H1 (cell line): ENCODE results near the gene JOSD1. TPM values are rescaled to one million over a fixed set of nuclear protein-coding genes. Genes with fewer than 3 reads are reported as not detected.

Experiments used
- CTCF ChIA-PET: fragments of 300-600 bp; sonication (Branson Sonifier 250); formaldehyde crosslinking; loops from one replicate; lab custom pipeline; 2021; ENCODE audit not compliant: partially characterized antibody; lab: Charles Lee
- POLR2A ChIA-PET: fragments of 300-600 bp; sonication (Branson Sonifier 250); formaldehyde crosslinking; loops from one replicate; lab custom pipeline; 2021; ENCODE audit warnings: inconsistent platforms; ENCODE audit not compliant: partially characterized antibody; lab: Charles Lee
- DNase-seq, 2 experiments: peaks; one replicate each; pipeline versions ENCODE4 v3.0.0 to v3.0.0-alpha.2; 2010 to 2022; ENCODE audit warnings: low spot score in 2 of 2, low read depth in 1 of 2, mixed read lengths in 1 of 2
- FAIRE-seq: peaks from 2 replicates; lab custom pipeline; 2011; peaks lifted over from hg19 to GRCh38; lab: Jason Lieb, UNC
- H2AFZ ChIP-seq: 2 replicates; pipeline ENCODE4 v1.8.1; 2012; ENCODE audit warnings: low read length, inconsistent platforms
- H2AK5ac ChIP-seq: 2 replicates; pipeline ENCODE4 v1.6.1; 2013; ENCODE audit warnings: low read depth, low read length
- H2BK120ac ChIP-seq: replicated peaks from 2 replicates; pipeline ENCODE3; 2013; ENCODE audit warnings: low read depth, low read length, inconsistent platforms
- H2BK12ac ChIP-seq: 2 replicates; pipeline ENCODE4 v1.6.1; 2013; ENCODE audit warnings: low read depth, low read length
- H2BK15ac ChIP-seq: 2 replicates; pipeline ENCODE4 v1.6.1; 2013; ENCODE audit warnings: low read length
- H2BK20ac ChIP-seq: 2 replicates; pipeline ENCODE4 v1.6.1; 2013; ENCODE audit warnings: low read length
- H2BK5ac ChIP-seq: 2 replicates; pipeline ENCODE4 v1.6.1; 2013; ENCODE audit warnings: low read depth, low read length
- H3K14ac ChIP-seq: 2 replicates; pipeline ENCODE4 v1.6.1; 2013; ENCODE audit warnings: inconsistent platforms; ENCODE audit not compliant: insufficient read length
- H3K18ac ChIP-seq: 2 replicates; pipeline ENCODE4 v1.6.1; 2013; ENCODE audit warnings: low read length; ENCODE audit errors: extremely low read depth
- H3K23ac ChIP-seq: 2 replicates; pipeline ENCODE4 v1.6.1; 2013; ENCODE audit warnings: inconsistent platforms; ENCODE audit not compliant: insufficient read length
- H3K23me2 ChIP-seq: 2 replicates; pipeline ENCODE4 v1.6.1; 2013; ENCODE audit warnings: low read depth, low read length
- H3K27ac ChIP-seq: 2 replicates; pipeline ENCODE4 v1.6.1; 2011; ENCODE audit warnings: low read depth, low read length, inconsistent platforms
- H3K27me3 ChIP-seq, 4 experiments: replicated peaks in 1 of 4; 1 replicate in 1 of 4; 2 replicates in 3 of 4; pipeline versions ENCODE4 v1.6.1 to v1.8.1; 2011 to 2013; ENCODE audit warnings: low read length in 3 of 4, mild to moderate bottlenecking in 3 of 4, inconsistent platforms in 2 of 4, mixed read lengths in 2 of 4, moderate library complexity in 1 of 4; ENCODE audit not compliant: control insufficient read depth in 3 of 4, insufficient read depth in 3 of 4; ENCODE audit errors: extremely low read depth in 1 of 4
- H3K36me3 ChIP-seq, 4 experiments: 2 replicates each; pipeline versions ENCODE4 v1.6.1 to v1.8.1; 2011 to 2013; ENCODE audit warnings: mild to moderate bottlenecking in 4 of 4, low read length in 3 of 4, moderate library complexity in 2 of 4, control low read depth in 1 of 4, inconsistent platforms in 1 of 4; ENCODE audit not compliant: insufficient read depth in 4 of 4, control insufficient read depth in 2 of 4
- H3K4ac ChIP-seq: replicated peaks from 2 replicates; pipeline ENCODE3; 2013; ENCODE audit warnings: low read length, low read depth, mixed read lengths, inconsistent platforms; ENCODE audit not compliant: insufficient read length
- H3K4me1 ChIP-seq, 4 experiments: replicated peaks in 1 of 4; 1 replicate in 1 of 4; 2 replicates in 3 of 4; pipeline versions ENCODE4 v1.6.1 to v1.8.1; 2011 to 2013; ENCODE audit warnings: low read length in 3 of 4, inconsistent platforms in 2 of 4, mixed read lengths in 1 of 4; ENCODE audit not compliant: insufficient read depth in 4 of 4, control insufficient read depth in 3 of 4
- H3K4me2 ChIP-seq, 2 experiments: 2 replicates each; pipeline versions ENCODE4 v1.6.1 to v1.8.1; 2011 to 2013; ENCODE audit warnings: low read depth in 2 of 2, low read length in 2 of 2, control low read depth in 1 of 2, inconsistent platforms in 1 of 2, mild to moderate bottlenecking in 1 of 2; ENCODE audit not compliant: insufficient read depth in 1 of 2
- H3K4me3 ChIP-seq, 4 experiments: fragments of 200-600, 300-600 bp in 1 of 4; sonication (generic), shearing (Covaris generic), sonication (Bioruptor Twin) in 1 of 4; 2 replicates each; pipeline versions ENCODE4 v1.5.1 to v1.8.1; 2011 to 2016; ENCODE audit warnings: low read length in 4 of 4, low read depth in 3 of 4, control low read depth in 2 of 4, inconsistent platforms in 2 of 4, mild to moderate bottlenecking in 2 of 4, mixed read lengths in 1 of 4, moderate library complexity in 1 of 4; ENCODE audit not compliant: insufficient read depth in 2 of 4; ENCODE audit errors: extremely low read depth in 1 of 4
- H3K56ac ChIP-seq: replicated peaks from 2 replicates; pipeline ENCODE3; 2013; ENCODE audit warnings: low read depth, mild to moderate bottlenecking, mixed read lengths, low read length, inconsistent platforms; ENCODE audit not compliant: insufficient read length
- H3K79me1 ChIP-seq: 2 replicates; pipeline ENCODE4 v1.6.1; 2013; ENCODE audit warnings: low read depth, low read length, control low read depth
- H3K79me2 ChIP-seq, 2 experiments: 2 replicates each; pipeline versions ENCODE4 v1.6.1 to v1.8.1; 2012 to 2013; ENCODE audit warnings: low read length in 2 of 2, mild to moderate bottlenecking in 2 of 2, inconsistent platforms in 1 of 2; ENCODE audit not compliant: insufficient read depth in 2 of 2, control insufficient read depth in 1 of 2
- H3K9ac ChIP-seq, 4 experiments: replicated peaks in 1 of 4; 1 replicate in 1 of 4; 2 replicates in 3 of 4; pipeline versions ENCODE4 v1.6.1 to v1.8.1; 2011 to 2013; ENCODE audit warnings: low read depth in 3 of 4, low read length in 3 of 4, control low read depth in 2 of 4, mild to moderate bottlenecking in 2 of 4, moderate library complexity in 2 of 4, inconsistent platforms in 1 of 4; ENCODE audit errors: extremely low read depth in 1 of 4
- H3K9me3 ChIP-seq, 2 experiments: 2 replicates each; pipeline versions ENCODE4 v1.6.1 to v1.8.1; 2012 to 2013; ENCODE audit warnings: mild to moderate bottlenecking in 2 of 2, moderate library complexity in 2 of 2, control low read depth in 1 of 2, inconsistent platforms in 1 of 2, low read depth in 1 of 2, low read length in 1 of 2, mixed read lengths in 1 of 2; ENCODE audit not compliant: insufficient read depth in 2 of 2
- H4K20me1 ChIP-seq, 2 experiments: replicated peaks in 1 of 2; 2 replicates each; pipeline versions ENCODE3 to v1.8.1; 2011 to 2013; ENCODE audit warnings: inconsistent platforms in 2 of 2, low read length in 2 of 2, mild to moderate bottlenecking in 1 of 2; ENCODE audit not compliant: insufficient read depth in 2 of 2, control insufficient read depth in 1 of 2
- H4K5ac ChIP-seq: 2 replicates; pipeline ENCODE4 v1.6.1; 2013; ENCODE audit warnings: low read length, low read depth, mixed read lengths, inconsistent platforms; ENCODE audit not compliant: insufficient read length
- H4K8ac ChIP-seq: 2 replicates; pipeline ENCODE4 v1.8.0; 2013; ENCODE audit warnings: mild to moderate bottlenecking, moderate library complexity, low read length, inconsistent platforms; ENCODE audit not compliant: insufficient read depth; ENCODE audit errors: extremely low read depth
- H4K91ac ChIP-seq: replicated peaks from 2 replicates; pipeline ENCODE3; 2013; ENCODE audit warnings: low read length, mixed read lengths, inconsistent platforms; ENCODE audit not compliant: insufficient read length
- BACH1 ChIP-seq: IDR thresholded peaks from 2 replicates; pipeline ENCODE4 v1.6.1; 2012; ENCODE audit warnings: low read length, improper control_type of control experiment
- RAD21 ChIP-seq, 2 experiments: IDR thresholded peaks in 1 of 2; conservative IDR thresholded peaks in 1 of 2; 2 replicates each; pipeline ENCODE4 v1.6.1; 2011; ENCODE audit warnings: low read depth in 2 of 2, low read length in 2 of 2, improper control_type of control experiment in 1 of 2, inconsistent platforms in 1 of 2, mild to moderate bottlenecking in 1 of 2, moderate library complexity in 1 of 2
- RBBP5 ChIP-seq: IDR thresholded peaks from 2 replicates; pipeline ENCODE4 v1.7.1; 2012; ENCODE audit warnings: low read depth, mild to moderate bottlenecking, inconsistent platforms, low read length, moderate library complexity, borderline replicate concordance
- SIN3A ChIP-seq, 2 experiments: IDR thresholded peaks in 1 of 2; conservative IDR thresholded peaks in 1 of 2; 2 replicates each; pipeline ENCODE4 v1.6.1; 2011 to 2012; ENCODE audit warnings: low read length in 2 of 2, improper control_type of control experiment in 1 of 2, low read depth in 1 of 2, mild to moderate bottlenecking in 1 of 2
- WGBS, 2 experiments: shearing (Covaris generic) in 1 of 2; methylation state at CpG; one replicate each; pipeline versions ENCODE4 v1.1.6 to v1.1.7; 2013 to 2015; ENCODE audit warnings: low lambda C conversion rate in 2 of 2, mixed read lengths in 2 of 2, inconsistent platforms in 1 of 2, low coverage in 1 of 2, missing lambda C conversion rate in 1 of 2; ENCODE audit not compliant: insufficient replicate concordance in 2 of 2, insufficient coverage in 1 of 2, insufficient read length in 1 of 2; ENCODE audit errors: extremely low coverage in 1 of 2, missing lambda C conversion rate in 1 of 2; 5-methylcytosine and 5-hydroxymethylcytosine counted together
- polyA plus RNA-seq, 7 experiments: library from polyadenylated mRNA; depleted of rRNA in 3 of 7; stranded (reverse) in 5 of 7; unstranded in 2 of 7; fragments of >200 nt in 5 of 7; fragments of 200-250 nt in 2 of 7; gene quantifications; 1 replicate in 5 of 7; 2 replicates in 1 of 7; 4 replicates in 1 of 7; pipeline versions ENCODE4 v1.2.1 to v1.2.3, GENCODE V29; 2011 to 2013; ENCODE audit warnings: missing spikeins in 2 of 7, mixed read lengths in 2 of 7
- total RNA-seq: library from RNA; stranded (reverse); fragmentation: NEBNext Ultra II Directional; extraction: Animal tissue kit (Norgen Biotek cat#: 25700); gene quantifications from 2 replicates; pipeline ENCODE4 v1.2.1, GENCODE V29; 2021

Gene JOSD1
- total and polyA plus RNA-seq, 2 of the 8 experiments (the other 6 are each of a cell fraction or from before 2014, with no cell fraction given), result 18.4 to 20.2 TPM

DNA sequence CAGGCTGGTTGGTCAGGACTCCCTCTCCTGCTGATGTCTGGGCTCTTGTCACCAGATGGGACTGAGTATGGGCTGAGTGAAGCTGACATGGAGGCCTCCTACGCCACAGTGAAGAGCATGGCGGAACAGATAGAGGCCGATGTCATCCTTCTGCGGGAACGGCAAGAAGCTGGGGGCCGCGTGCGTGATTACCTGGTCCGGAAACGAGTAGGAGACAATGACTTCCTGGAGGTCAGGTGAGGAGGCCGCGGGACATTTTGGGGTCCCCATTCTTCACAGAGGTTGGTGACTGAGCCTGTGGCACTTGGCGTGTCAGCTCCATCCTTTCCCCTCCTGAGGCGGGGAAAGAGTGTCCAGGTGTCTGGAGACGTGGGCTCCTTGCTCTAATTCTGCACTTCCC, 15.1 kb upstream of the JOSD1 start:
- no peak overlapping the region for H3K9ac ChIP-seq
- peaks cover 4 to 10% (median 6%) of the 10 kb centered on the region in 4 experiments for H3K4me1 ChIP-seq
- peaks cover 5 to 24% of the 10 kb centered on the region in 2 experiments for H4K20me1 ChIP-seq
- 96% methylated on average over 15 of the region's 15 CpGs; no CpG with 5 or more reads in 1 of the 2 experiments for WGBS, 2 experiments
- no peak overlapping the region for H2BK120ac ChIP-seq
- H4K5ac ChIP-seq, result no peak overlapping the region
- H4K91ac ChIP-seq, result peak overlapping the region; percentile 54
- H4K8ac ChIP-seq, result no peak overlapping the region
- no peak overlapping the region for H2BK20ac ChIP-seq
- ChIA-PET POLR2A (interaction anchor here (0.8 to 5.1 kb wide), 8 partner anchors 9 to 33 kb away, joined by 3 to 39 read pairs (median 3); partner anchors contain the start of genes GTPBP1 and TOMM22), CTCF (interaction anchor here (1.4 to 5.1 kb wide), 5 partner anchors 10 to 153 kb away, joined by 3 to 26 read pairs (median 6); partner anchors contain the start of gene TOMM22)
- no peak overlapping the region for H3K14ac ChIP-seq
- H3K4ac ChIP-seq, result peak overlapping the region; percentile 87
- H3K79me1 ChIP-seq, result peaks cover 20% of the 10 kb centered on the region
- H3K36me3 ChIP-seq, result peaks cover 4 to 39% (median 18%) of the 10 kb centered on the region in 4 experiments; a peak in 6 of 8 replicates
- H3K27me3 ChIP-seq, result no peaks in the 10 kb centered on the region
- peaks cover 3 to 50% of the 10 kb centered on the region in 2 experiments for H3K79me2 ChIP-seq
- H2BK5ac ChIP-seq, result peak overlapping the region; percentile 73
- H3K9me3 ChIP-seq, result no peaks in the 10 kb centered on the region
- H3K23ac ChIP-seq, result no peak overlapping the region
- H2AFZ ChIP-seq, result no peak overlapping the region
- 0 out of 2 replicates have a peak overlapping the region, but pooled peaks have one; percentile 13 for H2BK15ac ChIP-seq
- TF ChIP-seq RBBP5 (no peak), RAD21 (IDR thresholded peaks at IDR 0.05 in 1 of 2, conservative IDR thresholded peaks at IDR 0.05 in 1 of 2; ENCODE audit: low read depth in 2 of 2, low read length in 2 of 2) (no peak), BACH1 (no peak), SIN3A (conservative IDR thresholded peaks at IDR 0.05 in 1 of 2, IDR thresholded peaks at IDR 0.05 in 1 of 2; ENCODE audit: low read depth in 1 of 2, low read length in 2 of 2) (no peak)
- no peak for DNase-seq
- H3K23me2 ChIP-seq, result no peaks in the 10 kb centered on the region
- H3K56ac ChIP-seq, result no peak overlapping the region
- H3K4me2 ChIP-seq, result no peak overlapping the region
- H2AK5ac ChIP-seq, result no peak overlapping the region
- no peak overlapping the region for H3K4me3 ChIP-seq
- FAIRE-seq, result no peak
- no peak overlapping the region for H2BK12ac ChIP-seq
- peak overlapping the region; percentile 19; the same call in 1 of the 2 replicates for H3K18ac ChIP-seq
- 0 out of 2 replicates have a peak overlapping the region, but pooled peaks have one; percentile 15 for H3K27ac ChIP-seq
